ENCODE data around the gene TEDC2. TPM values are rescaled to one million over a fixed set of nuclear protein-coding genes. Genes with fewer than 3 reads are reported as not detected.

The TEDC2 gene
- total RNA-seq, 1 experiment from 2014 or later: 48.5 TPM

GRCh38 chr16:2468233-2468724 is 8.4 kb downstream of the TEDC2 start:
- POLR2A ChIA-PET (ENCODE audit: low non-redundant PET): interaction anchor here (0.5 to 0.7 kb wide), 5 partner anchors 18 to 486 kb away, joined by 4 to 18 read pairs (median 11); no protein-coding TSS in a partner anchor
- no TSS peak for BruUV-seq (replicated peaks)
- H3K27ac ChIP-seq (ENCODE audit: low read depth, low read length, poor library complexity, severe bottlenecking): peak overlapping the region; percentile 97
- no peaks in the 10 kb centered on the region for H3K9me3 ChIP-seq (ENCODE audit: low read depth, low read length, poor library complexity, severe bottlenecking)
- CTCF ChIA-PET: interaction anchor here (0.7 kb wide), 1 partner anchor 45 kb away, joined by 7 read pairs; the partner anchor contains the start of gene ATP6V0C
- TF ChIP-seq CTCF (conservative IDR thresholded peaks at IDR 0.05; ENCODE audit: low read depth, low read length) (no peak), EZH2 (IDR thresholded peaks at IDR 0.05; ENCODE audit: borderline replicate concordance, low read depth, low read length, poor library complexity, severe bottlenecking) (no peak)
- intact Hi-C loops (cut with micrococcal nuclease; ENCODE audit: unreplicated experiment): no loop called here
- H3K27me3 ChIP-seq (replicated peaks; ENCODE audit: insufficient read depth, low read depth, low read length, poor library complexity): no peaks in the 10 kb centered on the region
- H3K36me3 ChIP-seq (ENCODE audit: insufficient read depth, low read length, poor library complexity, severe bottlenecking): no peaks in the 10 kb centered on the region
- peak; percentile 64 for DNase-seq (ENCODE audit: low spot score)
- H3K4me3 ChIP-seq (ENCODE audit: low read depth, low read length, poor library complexity, severe bottlenecking): peak overlapping the region; percentile 48
- peaks cover 60% of the 10 kb centered on the region for H3K4me1 ChIP-seq (ENCODE audit: insufficient read depth, low read length, poor library complexity, severe bottlenecking)

- BruUV-seq (replicated peaks): no TSS peak
- Histone ChIP-seq H3K27me3 (replicated peaks; ENCODE audit: insufficient read depth, low read depth, low read length, poor library complexity) (no peaks in the 10 kb centered on the region), H3K4me1 (ENCODE audit: insufficient read depth, low read length, poor library complexity, severe bottlenecking) (peaks cover 63% of the 10 kb centered on the region), H3K27ac (ENCODE audit: low read depth, low read length, poor library complexity, severe bottlenecking) (peak overlapping the region; percentile 97), H3K9me3 (ENCODE audit: low read depth, low read length, poor library complexity, severe bottlenecking) (no peaks in the 10 kb centered on the region), H3K36me3 (ENCODE audit: insufficient read depth, low read length, poor library complexity, severe bottlenecking) (no peaks in the 10 kb centered on the region), H3K4me3 (ENCODE audit: low read depth, low read length, poor library complexity, severe bottlenecking) (peak overlapping the region; percentile 48)
- DNase-seq (ENCODE audit: low spot score): peak; percentile 65
- TF ChIP-seq EZH2 (IDR thresholded peaks at IDR 0.05; ENCODE audit: borderline replicate concordance, low read depth, low read length, poor library complexity, severe bottlenecking) (no peak), CTCF (conservative IDR thresholded peaks at IDR 0.05; ENCODE audit: low read depth, low read length) (no peak)
- intact Hi-C loops (cut with micrococcal nuclease; ENCODE audit: unreplicated experiment): no loop called here
- CTCF ChIA-PET: interaction anchor here (0.7 kb wide), 1 partner anchor 45 kb away, joined by 7 read pairs; the partner anchor contains the start of gene ATP6V0C
- POLR2A ChIA-PET (ENCODE audit: low non-redundant PET): interaction anchor here (0.5 to 0.7 kb wide), 5 partner anchors 18 to 486 kb away, joined by 4 to 18 read pairs (median 11); no protein-coding TSS in a partner anchor
Observed at GRCh38 chr16:2468725-2469398, 9.0 kb downstream of the TEDC2 start.

- no TSS peak for BruUV-seq (replicated peaks)
Observed at GRCh38 chr16:2469399-2470233, 9.7 kb downstream of the TEDC2 start.

More at GRCh38 chr16:2469399-2470233, 9.7 kb downstream of the TEDC2 start:
- Histone ChIP-seq H3K9me3 (ENCODE audit: low read depth, low read length, poor library complexity, severe bottlenecking) (no peaks in the 10 kb centered on the region), H3K27me3 (replicated peaks; ENCODE audit: insufficient read depth, low read depth, low read length, poor library complexity) (no peaks in the 10 kb centered on the region), H3K36me3 (ENCODE audit: insufficient read depth, low read length, poor library complexity, severe bottlenecking) (no peaks in the 10 kb centered on the region), H3K4me1 (ENCODE audit: insufficient read depth, low read length, poor library complexity, severe bottlenecking) (peaks cover 63% of the 10 kb centered on the region), H3K4me3 (ENCODE audit: low read depth, low read length, poor library complexity, severe bottlenecking) (no peak overlapping the region), H3K27ac (ENCODE audit: low read depth, low read length, poor library complexity, severe bottlenecking) (peak overlapping the region; percentile 97)
- no peak for DNase-seq (ENCODE audit: low spot score)
- POLR2A ChIA-PET (ENCODE audit: low non-redundant PET): no interaction called here
- CTCF ChIA-PET: no interaction called here
- TF ChIP-seq EZH2 (IDR thresholded peaks at IDR 0.05; ENCODE audit: borderline replicate concordance, low read depth, low read length, poor library complexity, severe bottlenecking): no peak
- TF ChIP-seq CTCF (conservative IDR thresholded peaks at IDR 0.05; ENCODE audit: low read depth, low read length): no peak
- intact Hi-C loops (cut with micrococcal nuclease; ENCODE audit: unreplicated experiment): no loop called here
